DMS 273 treated with DMSO at 0.1 percent for 48 hours (cell line): Measurements from ENCODE around the gene HGF.
"Not testable (repeated sequence)": the region's sequence is repeated elsewhere in the genome, so short reads cannot be mapped to it uniquely, and the experiment has no call there.

Experiments
- DNase-seq: peaks from one replicate; lab custom pipeline; 2025; lab: John Stamatoyannopoulos, UW

The HGF gene

DNA sequence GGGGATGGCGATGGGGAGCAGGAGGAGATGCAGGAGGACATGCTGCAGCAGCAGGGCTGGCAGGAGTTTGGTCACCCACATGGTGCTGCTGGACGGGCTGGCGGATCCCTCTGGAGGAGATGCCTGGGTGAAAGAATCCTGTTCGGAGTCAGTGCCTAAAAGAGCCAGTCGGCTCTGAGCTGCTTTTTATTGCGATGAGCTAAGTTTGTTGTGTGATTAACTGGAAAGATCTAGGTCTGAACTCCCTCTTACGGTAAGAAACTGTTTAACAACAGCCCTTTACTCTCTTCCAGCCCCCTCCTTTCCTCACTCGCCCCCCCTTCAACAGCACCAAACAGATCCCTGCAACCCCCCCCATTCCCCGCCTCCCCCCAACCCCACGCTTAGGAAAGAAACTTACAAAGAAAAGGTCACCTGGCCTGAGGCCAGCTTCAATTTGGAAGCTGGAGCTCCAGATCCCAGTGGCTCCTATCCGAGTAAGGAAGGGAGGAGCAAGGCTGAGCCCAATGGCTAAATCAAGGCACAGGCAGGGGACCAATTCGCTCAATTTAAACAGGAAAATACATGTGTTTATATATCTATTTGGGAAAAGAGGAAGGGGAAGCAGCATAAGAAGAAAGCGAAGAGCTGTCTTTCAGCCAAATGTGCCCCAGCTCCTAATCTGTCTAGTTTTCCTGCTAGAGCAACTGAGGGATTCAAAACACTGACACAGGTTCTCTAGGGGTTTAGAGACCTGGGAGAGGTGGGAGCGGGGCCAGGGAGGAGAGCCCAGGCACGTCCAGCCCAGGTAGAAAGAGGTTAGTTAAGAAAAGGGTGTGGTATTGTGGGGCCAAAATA is at the start of gene HGF:
TSS of gene HGF (minus strand) at position 157 of the 837 bp plus-strand sequence. CDS start at position 81, 76 bp downstream.
- peak; percentile 67 for DNase-seq

- no peak for DNase-seq
Observed at GRCh38 chr7:81816312-81816711, 46.5 kb upstream of the HGF start.

- not testable (repeated sequence) for DNase-seq
Observed at GRCh38 chr7:81812866-81813476, 43.1 kb upstream of the HGF start.

DNA sequence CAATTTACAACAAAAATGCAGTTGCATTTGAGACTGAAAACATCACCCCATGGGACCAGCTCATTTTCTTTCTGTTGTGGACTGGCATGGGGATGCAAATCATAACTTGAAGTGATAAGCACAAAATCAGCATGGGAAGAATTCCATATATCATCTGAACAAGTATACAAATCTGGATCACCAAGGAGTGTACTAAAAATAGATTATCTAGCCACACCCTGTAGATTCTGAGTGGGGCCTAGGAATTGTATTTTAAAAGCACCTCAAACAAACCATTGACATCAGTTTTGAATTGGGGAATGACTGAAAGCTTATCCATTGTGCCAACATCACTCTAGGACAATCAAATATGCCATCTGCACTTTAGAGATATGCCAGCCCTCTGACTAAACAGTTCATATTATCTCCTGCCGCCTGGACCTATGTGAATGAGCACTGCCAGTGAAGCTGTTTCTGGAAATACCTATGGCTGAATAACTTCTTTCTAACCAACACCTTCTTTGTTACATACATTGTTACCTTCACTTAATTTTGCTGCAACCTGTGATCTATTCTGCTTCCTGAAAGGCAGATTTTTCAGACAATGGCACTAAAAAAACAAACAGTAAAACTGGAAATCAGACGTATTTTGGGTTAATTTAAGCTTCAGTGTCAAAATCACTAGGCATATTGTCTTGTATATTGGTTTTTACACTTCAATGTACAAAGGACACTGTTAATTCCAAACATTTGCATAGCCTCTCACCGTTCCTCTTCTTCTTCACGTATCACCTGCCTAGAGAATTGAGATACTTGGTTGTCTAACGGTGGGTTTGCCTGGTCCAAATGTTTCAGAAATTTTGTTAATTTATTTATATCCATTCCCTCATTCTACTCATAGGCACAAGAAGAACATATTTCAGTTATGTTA is 42.4 kb upstream of the HGF start:
- no peak for DNase-seq

- DNase-seq: no peak
Observed at GRCh38 chr7:81810476-81811155, 40.8 kb upstream of the HGF start.

DNA sequence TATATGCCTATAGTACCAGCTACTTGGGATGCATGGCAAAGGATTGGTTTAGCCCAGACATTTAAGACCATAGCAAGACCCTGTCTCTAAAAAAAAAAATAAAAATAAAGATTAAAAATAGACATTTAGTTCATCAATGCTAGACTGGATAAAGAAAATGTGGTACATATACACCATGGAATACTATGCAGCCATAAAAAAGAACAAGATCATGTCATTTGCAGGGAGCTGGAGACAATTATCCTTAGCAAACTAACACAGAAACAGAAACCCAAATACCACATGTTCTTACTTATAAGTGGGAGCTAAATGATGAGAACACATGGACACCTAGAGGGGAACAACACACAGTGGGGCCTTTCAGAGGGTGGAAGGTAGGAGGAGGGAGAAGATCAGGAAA is 38.5 kb upstream of the HGF start:
- not testable (repeated sequence) for DNase-seq

- no peak for DNase-seq
Observed at GRCh38 chr7:81803267-81803666, 33.4 kb upstream of the HGF start.

- no peak for DNase-seq
Observed at GRCh38 chr7:81802251-81802650, 32.4 kb upstream of the HGF start.

DNA sequence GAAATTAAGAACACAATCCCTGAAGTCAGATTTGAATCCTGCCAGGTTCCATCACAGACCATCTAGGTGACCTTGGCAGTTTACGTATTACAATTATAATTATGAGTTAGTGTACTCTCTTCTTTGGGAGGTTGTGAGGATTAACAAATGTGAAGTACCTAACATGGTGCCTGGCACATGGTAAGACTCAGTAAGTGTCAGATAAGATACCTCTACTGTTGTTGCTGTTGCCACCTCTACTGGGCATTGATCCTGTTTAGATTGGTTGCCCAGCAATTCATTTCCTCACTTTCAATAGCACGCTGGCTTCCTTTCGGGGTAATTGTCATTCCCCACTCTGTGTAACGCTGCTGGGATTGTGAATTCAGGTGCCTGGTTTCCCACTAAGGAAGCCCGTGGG is 31.7 kb upstream of the HGF start:
- DNase-seq: no peak

- DNase-seq: no peak
Observed at GRCh38 chr7:81791568-81792518, 22.0 kb upstream of the HGF start.

DNA sequence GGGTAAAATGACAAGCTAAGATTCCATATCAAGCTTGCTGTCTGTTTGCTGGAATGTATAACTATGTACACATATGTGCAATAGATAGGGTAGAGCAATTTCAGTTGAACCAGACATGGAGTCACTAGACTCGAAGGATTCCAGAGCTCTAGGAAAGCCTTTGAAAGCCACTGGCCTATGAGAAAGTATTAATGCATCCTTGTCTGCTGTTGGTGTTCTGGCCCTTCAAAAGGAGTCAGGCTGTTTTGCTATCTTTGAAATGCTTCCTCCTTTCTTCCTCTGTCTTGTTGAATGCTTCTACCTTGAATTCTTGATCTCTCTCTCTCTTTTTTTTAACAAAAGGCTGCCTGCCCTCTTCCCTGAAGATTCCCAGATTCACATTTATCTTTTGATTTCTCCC is 20.8 kb upstream of the HGF start:
- DNase-seq: no peak

DNA sequence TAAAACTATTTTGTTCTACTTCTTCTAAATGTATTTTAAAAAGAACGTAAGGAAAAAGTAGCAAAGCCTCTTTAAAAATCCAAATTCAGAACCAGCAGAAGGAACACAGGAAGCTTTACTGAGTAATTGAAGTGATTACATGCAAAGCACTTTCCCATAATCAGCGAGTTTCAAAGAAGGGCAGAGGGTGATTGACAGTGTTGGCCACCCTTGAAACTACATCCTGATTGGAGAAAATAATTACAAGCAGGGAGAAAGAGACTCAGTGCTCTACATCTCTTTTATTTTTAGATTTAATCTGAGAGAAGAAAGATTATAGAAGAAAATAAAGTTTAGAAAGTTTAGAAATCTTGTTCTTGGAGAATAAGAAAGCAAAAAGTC is 20.3 kb upstream of the HGF start:
- DNase-seq: no peak

DNA sequence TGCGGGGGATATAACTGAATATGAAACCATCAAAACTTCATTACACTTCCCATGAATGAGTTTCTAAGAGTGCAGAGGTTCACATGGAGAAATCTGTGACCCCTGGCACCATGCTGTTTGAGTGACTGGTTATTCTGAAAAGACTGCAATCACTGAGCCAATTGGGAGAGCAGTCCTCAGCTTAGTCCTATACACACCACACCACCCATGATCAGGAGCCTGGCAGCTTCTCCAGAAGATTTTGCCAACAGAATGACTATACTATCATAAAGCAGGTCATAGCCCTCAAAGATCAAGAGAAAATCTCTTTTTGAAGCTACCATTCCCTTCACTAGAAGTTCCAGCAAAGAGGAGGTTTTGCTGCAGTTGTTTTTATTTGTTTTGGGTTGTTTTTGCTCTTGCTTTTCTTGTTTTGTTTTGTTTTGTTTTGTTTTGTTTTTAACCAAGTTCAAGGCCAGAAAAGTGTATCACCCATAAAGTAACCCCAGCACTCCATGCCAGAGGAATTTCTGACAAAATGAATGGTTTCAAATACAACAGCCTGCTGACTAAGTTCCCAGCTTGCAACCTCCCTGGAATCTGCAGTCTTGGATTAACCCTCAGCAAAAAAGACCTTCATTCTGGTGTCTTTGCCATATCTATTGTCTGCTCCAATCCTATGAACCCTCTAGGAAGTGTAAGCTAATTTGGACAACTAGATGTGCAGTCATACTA is 19.7 kb upstream of the HGF start:
- DNase-seq: no peak

- DNase-seq: no peak
Observed at GRCh38 chr7:81788246-81788645, 18.4 kb upstream of the HGF start.

DNA sequence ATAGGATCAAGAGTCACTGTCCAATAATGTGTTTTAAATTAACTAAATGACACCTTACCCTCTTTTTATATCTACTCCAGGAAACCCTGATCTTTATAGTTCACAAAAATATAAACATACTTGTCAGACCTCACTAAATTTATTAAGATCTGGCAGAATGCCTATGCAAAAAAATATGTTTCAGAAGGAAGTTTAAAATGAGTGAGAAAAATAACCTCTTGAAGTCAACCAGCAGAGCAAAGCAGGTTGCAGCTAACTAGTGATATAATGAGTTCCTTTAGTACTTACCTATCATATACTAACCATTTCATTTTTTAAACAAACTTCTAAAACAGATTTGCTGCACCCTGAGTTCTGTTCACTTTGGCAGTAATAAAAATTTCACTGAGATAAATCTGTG is 14.0 kb upstream of the HGF start:
- DNase-seq: no peak

GRCh38 chr7:81780914-81781693 is 11.3 kb upstream of the HGF start:
- DNase-seq: no peak

DNA sequence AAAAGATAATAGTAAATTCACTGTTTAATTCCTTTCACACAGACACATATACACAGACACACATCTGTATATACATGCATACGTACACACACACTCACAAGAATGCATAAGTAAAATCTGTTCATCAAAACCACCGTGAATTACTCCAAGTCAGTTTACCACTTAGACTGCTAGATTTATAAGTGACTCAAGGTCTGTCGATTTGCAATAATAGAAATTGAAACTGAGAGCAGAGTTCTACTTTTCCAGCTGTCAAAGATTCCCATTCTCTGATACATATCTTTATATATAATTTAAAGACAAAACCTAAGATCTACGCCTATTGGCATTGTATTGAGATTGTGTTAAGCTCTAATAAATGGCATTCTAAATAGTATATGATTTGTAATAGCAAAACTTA is 9.9 kb upstream of the HGF start:
- no peak for DNase-seq

- DNase-seq: no peak
Observed at GRCh38 chr7:81777697-81778096, 7.8 kb upstream of the HGF start.

DNA sequence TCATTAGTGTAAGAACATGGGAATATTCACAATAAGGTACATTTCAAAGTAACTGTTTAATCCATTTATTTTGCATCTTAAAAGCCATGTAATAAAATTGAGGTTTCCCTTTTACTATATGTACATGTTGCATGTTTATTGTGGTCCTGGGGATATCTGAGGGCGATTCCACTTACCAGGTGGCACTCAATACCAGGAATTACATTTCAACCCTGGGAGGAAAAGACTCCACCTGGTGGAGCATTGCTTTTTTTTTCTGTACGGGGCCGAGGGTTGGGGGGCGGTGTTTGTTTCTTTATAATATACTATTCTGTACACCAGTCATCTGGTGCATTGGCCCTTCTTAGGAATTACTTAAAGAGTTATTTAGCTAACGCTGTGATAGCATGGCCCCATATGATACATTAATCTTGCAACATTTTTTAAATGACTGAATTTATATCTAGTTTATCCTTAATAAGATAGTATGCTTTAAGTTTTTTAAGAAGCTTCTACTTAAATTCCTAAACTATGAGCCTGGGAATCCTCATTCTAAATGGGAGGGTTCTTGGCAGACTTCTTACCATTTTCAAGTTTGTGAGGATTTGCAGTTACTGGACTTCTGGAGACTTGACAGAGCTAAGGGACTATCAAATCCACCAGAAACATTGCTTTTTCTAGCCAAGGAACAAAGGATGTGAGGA is 7.2 kb upstream of the HGF start:
- no peak for DNase-seq
